Esophagus squamous epithelium (tissue), 4 donors: ENCODE measurements around the gene SLX9.

Experiments
- CTCF ChIP-seq, 6 experiments: fragments of 450-650 bp in 4 of 6; fragments of 200-600 bp in 2 of 6; sonication (generic) in 2 of 6; IDR thresholded peaks; one replicate each; pipeline ENCODE4 v1.5.1; 2016 to 2019; ENCODE audit warnings: antibody characterized with exemption in 6 of 6, mild to moderate bottlenecking in 4 of 6, moderate library complexity in 4 of 6
- POLR2A ChIP-seq, 4 donors: fragments of 450-650 bp; IDR thresholded peaks; one replicate each; pipeline ENCODE4 v1.6.1; 2017; ENCODE audit warnings: antibody characterized with exemption in 4 of 4, mild to moderate bottlenecking in 4 of 4, moderate library complexity in 3 of 4

- TF ChIP-seq CTCF (IDR thresholded peaks at IDR 0.05): no peak
- TF ChIP-seq POLR2A (IDR thresholded peaks at IDR 0.05): no peak
These were observed 55.0 kb downstream of the SLX9 start for GRCh38 chr21:44994695-44995342.
